H1 (cell line): ENCODE data around the gene PTPN18. TPM values are rescaled to one million over a fixed set of nuclear protein-coding genes. Genes with fewer than 3 reads are reported as not detected.

ENCODE experiments used
- CTCF ChIA-PET: fragments of 300-600 bp; sonication (Branson Sonifier 250); formaldehyde crosslinking; loops from one replicate; lab custom pipeline; 2021; ENCODE audit not compliant: partially characterized antibody; lab: Charles Lee
- POLR2A ChIA-PET: fragments of 300-600 bp; sonication (Branson Sonifier 250); formaldehyde crosslinking; loops from one replicate; lab custom pipeline; 2021; ENCODE audit warnings: inconsistent platforms; ENCODE audit not compliant: partially characterized antibody; lab: Charles Lee
- DNase-seq, 2 experiments: peaks; one replicate each; pipeline versions ENCODE4 v3.0.0 to v3.0.0-alpha.2; 2010 to 2022; ENCODE audit warnings: low spot score in 2 of 2, low read depth in 1 of 2, mixed read lengths in 1 of 2
- FAIRE-seq: peaks from 2 replicates; lab custom pipeline; 2011; peaks lifted over from hg19 to GRCh38; lab: Jason Lieb, UNC
- H2AFZ ChIP-seq: 2 replicates; pipeline ENCODE4 v1.8.1; 2012; ENCODE audit warnings: low read length, inconsistent platforms
- H2AK5ac ChIP-seq: 2 replicates; pipeline ENCODE4 v1.6.1; 2013; ENCODE audit warnings: low read depth, low read length
- H2BK120ac ChIP-seq: replicated peaks from 2 replicates; pipeline ENCODE3; 2013; ENCODE audit warnings: low read depth, low read length, inconsistent platforms
- H2BK12ac ChIP-seq: 2 replicates; pipeline ENCODE4 v1.6.1; 2013; ENCODE audit warnings: low read depth, low read length
- H2BK15ac ChIP-seq: 2 replicates; pipeline ENCODE4 v1.6.1; 2013; ENCODE audit warnings: low read length
- H2BK20ac ChIP-seq: 2 replicates; pipeline ENCODE4 v1.6.1; 2013; ENCODE audit warnings: low read length
- H2BK5ac ChIP-seq: 2 replicates; pipeline ENCODE4 v1.6.1; 2013; ENCODE audit warnings: low read depth, low read length
- H3K14ac ChIP-seq: 2 replicates; pipeline ENCODE4 v1.6.1; 2013; ENCODE audit warnings: inconsistent platforms; ENCODE audit not compliant: insufficient read length
- H3K18ac ChIP-seq: 2 replicates; pipeline ENCODE4 v1.6.1; 2013; ENCODE audit warnings: low read length; ENCODE audit errors: extremely low read depth
- H3K23ac ChIP-seq: 2 replicates; pipeline ENCODE4 v1.6.1; 2013; ENCODE audit warnings: inconsistent platforms; ENCODE audit not compliant: insufficient read length
- H3K23me2 ChIP-seq: 2 replicates; pipeline ENCODE4 v1.6.1; 2013; ENCODE audit warnings: low read depth, low read length
- H3K27ac ChIP-seq: 2 replicates; pipeline ENCODE4 v1.6.1; 2011; ENCODE audit warnings: low read depth, low read length, inconsistent platforms
- H3K27me3 ChIP-seq, 4 experiments: replicated peaks in 1 of 4; 1 replicate in 1 of 4; 2 replicates in 3 of 4; pipeline versions ENCODE4 v1.6.1 to v1.8.1; 2011 to 2013; ENCODE audit warnings: low read length in 3 of 4, mild to moderate bottlenecking in 3 of 4, inconsistent platforms in 2 of 4, mixed read lengths in 2 of 4, moderate library complexity in 1 of 4; ENCODE audit not compliant: control insufficient read depth in 3 of 4, insufficient read depth in 3 of 4; ENCODE audit errors: extremely low read depth in 1 of 4
- H3K36me3 ChIP-seq, 4 experiments: 2 replicates each; pipeline versions ENCODE4 v1.6.1 to v1.8.1; 2011 to 2013; ENCODE audit warnings: mild to moderate bottlenecking in 4 of 4, low read length in 3 of 4, moderate library complexity in 2 of 4, control low read depth in 1 of 4, inconsistent platforms in 1 of 4; ENCODE audit not compliant: insufficient read depth in 4 of 4, control insufficient read depth in 2 of 4
- H3K4ac ChIP-seq: replicated peaks from 2 replicates; pipeline ENCODE3; 2013; ENCODE audit warnings: low read length, low read depth, mixed read lengths, inconsistent platforms; ENCODE audit not compliant: insufficient read length
- H3K4me1 ChIP-seq, 4 experiments: replicated peaks in 1 of 4; 1 replicate in 1 of 4; 2 replicates in 3 of 4; pipeline versions ENCODE4 v1.6.1 to v1.8.1; 2011 to 2013; ENCODE audit warnings: low read length in 3 of 4, inconsistent platforms in 2 of 4, mixed read lengths in 1 of 4; ENCODE audit not compliant: insufficient read depth in 4 of 4, control insufficient read depth in 3 of 4
- H3K4me2 ChIP-seq, 2 experiments: 2 replicates each; pipeline versions ENCODE4 v1.6.1 to v1.8.1; 2011 to 2013; ENCODE audit warnings: low read depth in 2 of 2, low read length in 2 of 2, control low read depth in 1 of 2, inconsistent platforms in 1 of 2, mild to moderate bottlenecking in 1 of 2; ENCODE audit not compliant: insufficient read depth in 1 of 2
- H3K4me3 ChIP-seq, 4 experiments: fragments of 200-600, 300-600 bp in 1 of 4; sonication (generic), shearing (Covaris generic), sonication (Bioruptor Twin) in 1 of 4; 2 replicates each; pipeline versions ENCODE4 v1.5.1 to v1.8.1; 2011 to 2016; ENCODE audit warnings: low read length in 4 of 4, low read depth in 3 of 4, control low read depth in 2 of 4, inconsistent platforms in 2 of 4, mild to moderate bottlenecking in 2 of 4, mixed read lengths in 1 of 4, moderate library complexity in 1 of 4; ENCODE audit not compliant: insufficient read depth in 2 of 4; ENCODE audit errors: extremely low read depth in 1 of 4
- H3K56ac ChIP-seq: replicated peaks from 2 replicates; pipeline ENCODE3; 2013; ENCODE audit warnings: low read depth, mild to moderate bottlenecking, mixed read lengths, low read length, inconsistent platforms; ENCODE audit not compliant: insufficient read length
- H3K79me1 ChIP-seq: 2 replicates; pipeline ENCODE4 v1.6.1; 2013; ENCODE audit warnings: low read depth, low read length, control low read depth
- H3K79me2 ChIP-seq, 2 experiments: 2 replicates each; pipeline versions ENCODE4 v1.6.1 to v1.8.1; 2012 to 2013; ENCODE audit warnings: low read length in 2 of 2, mild to moderate bottlenecking in 2 of 2, inconsistent platforms in 1 of 2; ENCODE audit not compliant: insufficient read depth in 2 of 2, control insufficient read depth in 1 of 2
- H3K9ac ChIP-seq, 4 experiments: replicated peaks in 1 of 4; 1 replicate in 1 of 4; 2 replicates in 3 of 4; pipeline versions ENCODE4 v1.6.1 to v1.8.1; 2011 to 2013; ENCODE audit warnings: low read depth in 3 of 4, low read length in 3 of 4, control low read depth in 2 of 4, mild to moderate bottlenecking in 2 of 4, moderate library complexity in 2 of 4, inconsistent platforms in 1 of 4; ENCODE audit errors: extremely low read depth in 1 of 4
- H3K9me3 ChIP-seq, 2 experiments: 2 replicates each; pipeline versions ENCODE4 v1.6.1 to v1.8.1; 2012 to 2013; ENCODE audit warnings: mild to moderate bottlenecking in 2 of 2, moderate library complexity in 2 of 2, control low read depth in 1 of 2, inconsistent platforms in 1 of 2, low read depth in 1 of 2, low read length in 1 of 2, mixed read lengths in 1 of 2; ENCODE audit not compliant: insufficient read depth in 2 of 2
- H4K20me1 ChIP-seq, 2 experiments: replicated peaks in 1 of 2; 2 replicates each; pipeline versions ENCODE3 to v1.8.1; 2011 to 2013; ENCODE audit warnings: inconsistent platforms in 2 of 2, low read length in 2 of 2, mild to moderate bottlenecking in 1 of 2; ENCODE audit not compliant: insufficient read depth in 2 of 2, control insufficient read depth in 1 of 2
- H4K5ac ChIP-seq: 2 replicates; pipeline ENCODE4 v1.6.1; 2013; ENCODE audit warnings: low read length, low read depth, mixed read lengths, inconsistent platforms; ENCODE audit not compliant: insufficient read length
- H4K8ac ChIP-seq: 2 replicates; pipeline ENCODE4 v1.8.0; 2013; ENCODE audit warnings: mild to moderate bottlenecking, moderate library complexity, low read length, inconsistent platforms; ENCODE audit not compliant: insufficient read depth; ENCODE audit errors: extremely low read depth
- H4K91ac ChIP-seq: replicated peaks from 2 replicates; pipeline ENCODE3; 2013; ENCODE audit warnings: low read length, mixed read lengths, inconsistent platforms; ENCODE audit not compliant: insufficient read length
- ATF2 ChIP-seq: IDR thresholded peaks from 2 replicates; pipeline ENCODE4 v1.6.1; 2012; ENCODE audit warnings: low read length, inconsistent platforms
- ATF3 ChIP-seq: IDR thresholded peaks from 2 replicates; pipeline ENCODE4 v1.6.1; 2011; ENCODE audit warnings: low read depth, mild to moderate bottlenecking, low read length; ENCODE audit not compliant: insufficient read depth
- EGR1 ChIP-seq: IDR thresholded peaks from 2 replicates; pipeline ENCODE4 v1.6.1; 2011; ENCODE audit warnings: low read depth, low read length, borderline replicate concordance
- RXRA ChIP-seq: IDR thresholded peaks from 2 replicates; pipeline ENCODE4 v1.6.1; 2011; ENCODE audit warnings: low read depth, mild to moderate bottlenecking, low read length, moderate library complexity; ENCODE audit not compliant: insufficient read depth
- SIRT6 ChIP-seq: IDR thresholded peaks from one replicate; pipeline ENCODE4 v1.7.1; 2012; ENCODE audit warnings: low read length, inconsistent platforms
- SP1 ChIP-seq: IDR thresholded peaks from 2 replicates; pipeline ENCODE4 v1.6.1; 2011; ENCODE audit warnings: low read depth, low read length
- WGBS, 2 experiments: shearing (Covaris generic) in 1 of 2; methylation state at CpG; one replicate each; pipeline versions ENCODE4 v1.1.6 to v1.1.7; 2013 to 2015; ENCODE audit warnings: low lambda C conversion rate in 2 of 2, mixed read lengths in 2 of 2, inconsistent platforms in 1 of 2, low coverage in 1 of 2, missing lambda C conversion rate in 1 of 2; ENCODE audit not compliant: insufficient replicate concordance in 2 of 2, insufficient coverage in 1 of 2, insufficient read length in 1 of 2; ENCODE audit errors: extremely low coverage in 1 of 2, missing lambda C conversion rate in 1 of 2; 5-methylcytosine and 5-hydroxymethylcytosine counted together
- polyA plus RNA-seq, 7 experiments: library from polyadenylated mRNA; depleted of rRNA in 3 of 7; stranded (reverse) in 5 of 7; unstranded in 2 of 7; fragments of >200 nt in 5 of 7; fragments of 200-250 nt in 2 of 7; gene quantifications; 1 replicate in 5 of 7; 2 replicates in 1 of 7; 4 replicates in 1 of 7; pipeline versions ENCODE4 v1.2.1 to v1.2.3, GENCODE V29; 2011 to 2013; ENCODE audit warnings: missing spikeins in 2 of 7, mixed read lengths in 2 of 7
- total RNA-seq: library from RNA; stranded (reverse); fragmentation: NEBNext Ultra II Directional; extraction: Animal tissue kit (Norgen Biotek cat#: 25700); gene quantifications from 2 replicates; pipeline ENCODE4 v1.2.1, GENCODE V29; 2021

Gene PTPN18
- total and polyA plus RNA-seq, 2 of the 8 experiments (the other 6 are each of a cell fraction or from before 2014, with no cell fraction given), result 13.2 to 14.7 TPM

GRCh38 chr2:130344578-130344977 is 11.3 kb upstream of the PTPN18 start:
- ChIA-PET CTCF (interaction anchor here (2.0 to 3.4 kb wide), 2 partner anchors 8 to 28 kb away, joined by 9 to 28 read pairs; no protein-coding TSS in a partner anchor), POLR2A (interaction anchor here (0.7 to 4.2 kb wide), 3 partner anchors 9 to 814 kb away, joined by 3 to 72 read pairs (median 3); partner anchors contain the start of gene PTPN18)
- no peak overlapping the region for H3K23ac ChIP-seq
- no peak overlapping the region for H2BK20ac ChIP-seq
- H3K4me2 ChIP-seq, result no peak overlapping the region; a peak in 1 of 4 replicates
- no peak overlapping the region for H3K27ac ChIP-seq
- no peak overlapping the region for H3K14ac ChIP-seq
- H3K9me3 ChIP-seq, result no peaks in the 10 kb centered on the region
- no peak overlapping the region for H2BK120ac ChIP-seq
- no peak overlapping the region for H2AK5ac ChIP-seq
- H4K5ac ChIP-seq, result no peak overlapping the region
- no peak overlapping the region for H3K4me3 ChIP-seq
- DNase-seq (no peak), FAIRE-seq (no peak)
- no peak overlapping the region for H4K8ac ChIP-seq
- H3K9ac ChIP-seq, result no peak overlapping the region
- H3K79me2 ChIP-seq, result peaks cover 0 to 15% of the 10 kb centered on the region in 2 experiments; a peak in 2 of 4 replicates
- no peaks in the 10 kb centered on the region; a peak in 1 of 7 replicates for H3K4me1 ChIP-seq
- 89% methylated on average over 4 of the region's 4 CpGs; no CpG with 5 or more reads in 1 of the 2 experiments for WGBS, 2 experiments
- no peak overlapping the region for H4K91ac ChIP-seq
- H3K79me1 ChIP-seq, result peaks cover 9% of the 10 kb centered on the region
- no peak overlapping the region for H2BK12ac ChIP-seq
- H3K4ac ChIP-seq, result no peak overlapping the region
- H3K56ac ChIP-seq, result no peak overlapping the region
- H2BK15ac ChIP-seq, result no peak overlapping the region
- peaks cover 1 to 16% of the 10 kb centered on the region in 2 experiments for H4K20me1 ChIP-seq
- H3K36me3 ChIP-seq, result peaks cover 16 to 40% (median 37%) of the 10 kb centered on the region in 4 experiments
- no peaks in the 10 kb centered on the region for H3K23me2 ChIP-seq
- H3K18ac ChIP-seq, result no peak overlapping the region
- no peak overlapping the region for H2BK5ac ChIP-seq
- H3K27me3 ChIP-seq, result no peaks in the 10 kb centered on the region
- H2AFZ ChIP-seq, result no peak overlapping the region
- TF ChIP-seq ATF3, result no peak
- TF ChIP-seq ATF2, result no peak
- TF ChIP-seq EGR1, result no peak
- no peak for TF ChIP-seq RXRA
- TF ChIP-seq SP1, result no peak
- TF ChIP-seq SIRT6, result no peak
